HepG2 (cell line): ENCODE measurements around the gene RARG. TPM values are rescaled to one million over a fixed set of nuclear protein-coding genes. Genes with fewer than 3 reads are reported as not detected.

ENCODE experiments used
- ATF1 ChIP-seq: IDR thresholded peaks from 2 replicates; pipeline ENCODE4 v1.6.1; 2016; ENCODE audit warnings: mild to moderate bottlenecking, control low read depth
- FLYWCH1 ChIP-seq: sonication (generic); formaldehyde crosslinking; IDR thresholded peaks from 2 replicates; pipeline ENCODE4 v1.8.1; 2023; ENCODE audit warnings: mild to moderate bottlenecking, missing genetic modification reagents
- HDAC6 ChIP-seq: fragments of 200-600 bp; sonication (generic); IDR thresholded peaks from 2 replicates; pipeline ENCODE4 v1.7.0; 2017; ENCODE audit warnings: mild to moderate bottlenecking, antibody characterized with exemption, low read length, low read depth
- MATR3 ChIP-seq: sonication (generic); formaldehyde crosslinking; IDR thresholded peaks from 2 replicates; pipeline ENCODE4 v1.4.0; 2020; ENCODE audit warnings: missing genetic modification reagents
- MYC ChIP-seq: sonication (generic); formaldehyde crosslinking; IDR thresholded peaks from 2 replicates; pipeline ENCODE4 v1.9.0; 2021; ENCODE audit warnings: missing genetic modification reagents, borderline replicate concordance
- ZNF230 ChIP-seq: sonication (generic); formaldehyde crosslinking; IDR thresholded peaks from 2 replicates; pipeline ENCODE4 v1.4.0; 2020; ENCODE audit warnings: mild to moderate bottlenecking, missing genetic modification reagents
- ZNF253 ChIP-seq: sonication (generic); formaldehyde crosslinking; IDR thresholded peaks from 2 replicates; pipeline ENCODE4 v1.8.0; 2022; ENCODE audit warnings: mild to moderate bottlenecking, missing genetic modification reagents, borderline replicate concordance
- ZNF326 ChIP-seq: sonication (generic); formaldehyde crosslinking; IDR thresholded peaks from 2 replicates; pipeline ENCODE4 v1.4.0; 2020; ENCODE audit warnings: missing genetic modification reagents, borderline replicate concordance
- ZZZ3 ChIP-seq: sonication (generic); formaldehyde crosslinking; IDR thresholded peaks from 2 replicates; pipeline ENCODE4 v1.4.0; 2020; ENCODE audit warnings: missing genetic modification reagents, mild to moderate bottlenecking, borderline replicate concordance
- polyA plus RNA-seq, 8 experiments: library from polyadenylated mRNA; depleted of rRNA in 3 of 8; stranded (reverse) in 7 of 8; unstranded in 1 of 8; fragments of >200 nt; fragmentation: Illumina TruSeq in 4 of 8; extraction: Trizol in 4 of 8; gene quantifications; 2 replicates each; pipeline versions ENCODE4 v1.2.1 to v1.2.3, GENCODE V29; 2011 to 2016; ENCODE audit warnings: low read depth in 4 of 8, missing spikeins in 1 of 8, mixed read lengths in 1 of 8; ENCODE audit not compliant: insufficient read depth in 1 of 8
- total RNA-seq, 5 experiments: library from RNA; depleted of rRNA; stranded (reverse); fragments of >200 nt; fragmentation: Illumina TruSeq; extraction: Trizol; gene quantifications; 2 replicates each; pipeline ENCODE4 v1.2.3, GENCODE V29; 2016; ENCODE audit warnings: low read depth in 1 of 5
- TF ChIP-seq, protein P1 (sequence below), 2 experiments: IDR thresholded peaks; 2 replicates each; pipeline ENCODE4 v1.6.1; 2011 to 2012; ENCODE audit warnings: low read length in 2 of 2, borderline replicate concordance in 1 of 2, low read depth in 1 of 2, mild to moderate bottlenecking in 1 of 2, moderate library complexity in 1 of 2
- TF ChIP-seq, protein P2 (sequence below): sonication (generic); formaldehyde crosslinking; IDR thresholded peaks from 2 replicates; pipeline ENCODE4 v1.4.0; 2020; ENCODE audit warnings: missing genetic modification reagents, mild to moderate bottlenecking, borderline replicate concordance
- TF ChIP-seq, protein P3 (sequence below): sonication (generic); formaldehyde crosslinking; IDR thresholded peaks from 2 replicates; pipeline ENCODE4 v1.4.0; 2020; ENCODE audit warnings: mild to moderate bottlenecking, missing genetic modification reagents
- TF ChIP-seq, protein P4 (sequence below): IDR thresholded peaks from 2 replicates; pipeline ENCODE4 v1.6.1; 2018; ENCODE audit warnings: missing genetic modification reagents, mild to moderate bottlenecking, missing compliant biosample characterization
- TF ChIP-seq, protein P5 (sequence below): sonication (generic); formaldehyde crosslinking; IDR thresholded peaks from 2 replicates; pipeline ENCODE4 v1.4.0; 2020; ENCODE audit warnings: missing genetic modification reagents; ENCODE audit errors: not compliant biosample characterization

Gene RARG
- total and polyA plus RNA-seq, 2 of the 13 experiments (the other 11 are each of a cell fraction or from before 2014, with no cell fraction given): 0.77 to 1.5 TPM

DNA sequence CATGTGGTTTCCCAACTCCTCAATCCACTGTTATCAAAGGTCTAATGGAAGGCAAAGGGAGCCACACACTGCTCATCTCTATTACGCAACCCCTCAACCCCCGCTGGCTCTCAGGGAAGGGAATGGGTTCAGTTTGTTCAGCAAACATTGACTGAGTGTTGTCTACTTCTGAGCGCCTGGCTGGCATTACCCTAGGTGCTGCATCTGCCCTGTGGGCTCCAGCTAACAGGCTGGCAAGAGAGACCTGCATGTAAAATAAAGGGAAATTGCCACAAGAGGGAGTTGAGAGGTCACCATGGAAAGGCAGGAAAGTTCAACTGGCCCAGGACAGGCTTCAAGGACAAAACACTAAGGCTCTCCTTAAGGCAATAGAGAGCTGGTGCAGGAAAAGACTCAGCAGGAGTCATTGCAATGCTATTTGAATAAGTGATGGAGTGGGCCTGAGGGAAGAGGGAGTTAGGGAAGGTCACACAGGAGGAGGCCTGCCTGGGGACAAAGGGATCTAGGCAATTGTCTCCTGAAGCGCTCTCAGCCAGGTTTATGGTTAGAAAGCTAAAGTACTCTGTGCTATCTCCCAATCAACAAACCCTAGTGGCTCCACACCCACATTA is 57.0 kb downstream of the RARG start (continued):
- TF ChIP-seq, protein P1, sequence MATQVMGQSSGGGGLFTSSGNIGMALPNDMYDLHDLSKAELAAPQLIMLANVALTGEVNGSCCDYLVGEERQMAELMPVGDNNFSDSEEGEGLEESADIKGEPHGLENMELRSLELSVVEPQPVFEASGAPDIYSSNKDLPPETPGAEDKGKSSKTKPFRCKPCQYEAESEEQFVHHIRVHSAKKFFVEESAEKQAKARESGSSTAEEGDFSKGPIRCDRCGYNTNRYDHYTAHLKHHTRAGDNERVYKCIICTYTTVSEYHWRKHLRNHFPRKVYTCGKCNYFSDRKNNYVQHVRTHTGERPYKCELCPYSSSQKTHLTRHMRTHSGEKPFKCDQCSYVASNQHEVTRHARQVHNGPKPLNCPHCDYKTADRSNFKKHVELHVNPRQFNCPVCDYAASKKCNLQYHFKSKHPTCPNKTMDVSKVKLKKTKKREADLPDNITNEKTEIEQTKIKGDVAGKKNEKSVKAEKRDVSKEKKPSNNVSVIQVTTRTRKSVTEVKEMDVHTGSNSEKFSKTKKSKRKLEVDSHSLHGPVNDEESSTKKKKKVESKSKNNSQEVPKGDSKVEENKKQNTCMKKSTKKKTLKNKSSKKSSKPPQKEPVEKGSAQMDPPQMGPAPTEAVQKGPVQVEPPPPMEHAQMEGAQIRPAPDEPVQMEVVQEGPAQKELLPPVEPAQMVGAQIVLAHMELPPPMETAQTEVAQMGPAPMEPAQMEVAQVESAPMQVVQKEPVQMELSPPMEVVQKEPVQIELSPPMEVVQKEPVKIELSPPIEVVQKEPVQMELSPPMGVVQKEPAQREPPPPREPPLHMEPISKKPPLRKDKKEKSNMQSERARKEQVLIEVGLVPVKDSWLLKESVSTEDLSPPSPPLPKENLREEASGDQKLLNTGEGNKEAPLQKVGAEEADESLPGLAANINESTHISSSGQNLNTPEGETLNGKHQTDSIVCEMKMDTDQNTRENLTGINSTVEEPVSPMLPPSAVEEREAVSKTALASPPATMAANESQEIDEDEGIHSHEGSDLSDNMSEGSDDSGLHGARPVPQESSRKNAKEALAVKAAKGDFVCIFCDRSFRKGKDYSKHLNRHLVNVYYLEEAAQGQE (IDR thresholded peaks at IDR 0.05; ENCODE audit: borderline replicate concordance in 1 of 2, low read depth in 1 of 2, low read length in 2 of 2): no peak
- TF ChIP-seq MYC (CRISPR knock-in tag) (peak; percentile 27; the same call in 1 of the 2 replicates), FLYWCH1 (CRISPR knock-in tag) (no peak), HDAC6 (no peak), ZNF253 (CRISPR knock-in tag) (no peak), ZNF326 (CRISPR knock-in tag) (no peak), ZNF230 (CRISPR knock-in tag) (no peak), MATR3 (CRISPR knock-in tag) (no peak), ATF1 (CRISPR knock-in tag) (peak; percentile 47; the same call in 1 of the 2 replicates), ZZZ3 (no peak)
- TF ChIP-seq, protein P2, sequence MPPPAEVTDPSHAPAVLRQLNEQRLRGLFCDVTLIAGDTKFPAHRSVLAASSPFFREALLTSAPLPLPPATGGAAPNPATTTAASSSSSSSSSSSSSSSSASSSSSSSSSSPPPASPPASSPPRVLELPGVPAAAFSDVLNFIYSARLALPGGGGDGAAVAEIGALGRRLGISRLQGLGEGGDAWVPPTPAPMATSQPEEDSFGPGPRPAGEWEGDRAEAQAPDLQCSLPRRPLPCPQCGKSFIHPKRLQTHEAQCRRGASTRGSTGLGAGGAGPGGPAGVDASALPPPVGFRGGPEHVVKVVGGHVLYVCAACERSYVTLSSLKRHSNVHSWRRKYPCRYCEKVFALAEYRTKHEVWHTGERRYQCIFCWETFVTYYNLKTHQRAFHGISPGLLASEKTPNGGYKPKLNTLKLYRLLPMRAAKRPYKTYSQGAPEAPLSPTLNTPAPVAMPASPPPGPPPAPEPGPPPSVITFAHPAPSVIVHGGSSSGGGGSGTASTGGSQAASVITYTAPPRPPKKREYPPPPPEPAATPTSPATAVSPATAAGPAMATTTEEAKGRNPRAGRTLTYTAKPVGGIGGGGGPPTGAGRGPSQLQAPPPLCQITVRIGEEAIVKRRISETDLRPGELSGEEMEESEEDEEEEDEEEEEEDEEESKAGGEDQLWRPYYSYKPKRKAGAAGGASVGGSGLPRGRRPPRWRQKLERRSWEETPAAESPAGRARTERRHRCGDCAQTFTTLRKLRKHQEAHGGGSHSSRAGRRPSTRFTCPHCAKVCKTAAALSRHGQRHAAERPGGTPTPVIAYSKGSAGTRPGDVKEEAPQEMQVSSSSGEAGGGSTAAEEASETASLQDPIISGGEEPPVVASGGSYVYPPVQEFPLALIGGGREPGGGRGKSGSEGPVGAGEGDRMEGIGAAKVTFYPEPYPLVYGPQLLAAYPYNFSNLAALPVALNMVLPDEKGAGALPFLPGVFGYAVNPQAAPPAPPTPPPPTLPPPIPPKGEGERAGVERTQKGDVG (CRISPR knock-in tag): no peak
- TF ChIP-seq, protein P3, sequence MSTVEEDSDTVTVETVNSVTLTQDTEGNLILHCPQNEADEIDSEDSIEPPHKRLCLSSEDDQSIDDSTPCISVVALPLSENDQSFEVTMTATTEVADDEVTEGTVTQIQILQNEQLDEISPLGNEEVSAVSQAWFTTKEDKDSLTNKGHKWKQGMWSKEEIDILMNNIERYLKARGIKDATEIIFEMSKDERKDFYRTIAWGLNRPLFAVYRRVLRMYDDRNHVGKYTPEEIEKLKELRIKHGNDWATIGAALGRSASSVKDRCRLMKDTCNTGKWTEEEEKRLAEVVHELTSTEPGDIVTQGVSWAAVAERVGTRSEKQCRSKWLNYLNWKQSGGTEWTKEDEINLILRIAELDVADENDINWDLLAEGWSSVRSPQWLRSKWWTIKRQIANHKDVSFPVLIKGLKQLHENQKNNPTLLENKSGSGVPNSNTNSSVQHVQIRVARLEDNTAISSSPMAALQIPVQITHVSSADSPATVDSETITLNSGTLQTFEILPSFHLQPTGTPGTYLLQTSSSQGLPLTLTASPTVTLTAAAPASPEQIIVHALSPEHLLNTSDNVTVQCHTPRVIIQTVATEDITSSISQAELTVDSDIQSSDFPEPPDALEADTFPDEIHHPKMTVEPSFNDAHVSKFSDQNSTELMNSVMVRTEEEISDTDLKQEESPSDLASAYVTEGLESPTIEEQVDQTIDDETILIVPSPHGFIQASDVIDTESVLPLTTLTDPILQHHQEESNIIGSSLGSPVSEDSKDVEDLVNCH: no peak
- TF ChIP-seq, protein P4, sequence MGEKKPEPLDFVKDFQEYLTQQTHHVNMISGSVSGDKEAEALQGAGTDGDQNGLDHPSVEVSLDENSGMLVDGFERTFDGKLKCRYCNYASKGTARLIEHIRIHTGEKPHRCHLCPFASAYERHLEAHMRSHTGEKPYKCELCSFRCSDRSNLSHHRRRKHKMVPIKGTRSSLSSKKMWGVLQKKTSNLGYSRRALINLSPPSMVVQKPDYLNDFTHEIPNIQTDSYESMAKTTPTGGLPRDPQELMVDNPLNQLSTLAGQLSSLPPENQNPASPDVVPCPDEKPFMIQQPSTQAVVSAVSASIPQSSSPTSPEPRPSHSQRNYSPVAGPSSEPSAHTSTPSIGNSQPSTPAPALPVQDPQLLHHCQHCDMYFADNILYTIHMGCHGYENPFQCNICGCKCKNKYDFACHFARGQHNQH (CRISPR knock-in tag): peak; percentile 69; the same call in 1 of the 2 replicates
- TF ChIP-seq, protein P5, sequence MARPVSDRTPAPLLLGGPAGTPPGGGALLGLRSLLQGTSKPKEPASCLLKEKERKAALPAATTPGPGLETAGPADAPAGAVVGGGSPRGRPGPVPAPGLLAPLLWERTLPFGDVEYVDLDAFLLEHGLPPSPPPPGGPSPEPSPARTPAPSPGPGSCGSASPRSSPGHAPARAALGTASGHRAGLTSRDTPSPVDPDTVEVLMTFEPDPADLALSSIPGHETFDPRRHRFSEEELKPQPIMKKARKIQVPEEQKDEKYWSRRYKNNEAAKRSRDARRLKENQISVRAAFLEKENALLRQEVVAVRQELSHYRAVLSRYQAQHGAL (CRISPR knock-in tag): no peak
